HEK293T (cell line): Measurements from ENCODE around the gene CDC42BPG.

ENCODE experiments used
- CTCF ChIA-PET: fragments of 350-600 bp; formaldehyde crosslinking; extraction: SDS; loops from one replicate; lab custom pipeline; 2021; ENCODE audit warnings: antibody characterized with exemption, inconsistent platforms; lab: Yijun Ruan, JAX
- POLR2A ChIA-PET: fragments of 350-600 bp; formaldehyde crosslinking; extraction: SDS; loops from one replicate; lab custom pipeline; 2020; ENCODE audit warnings: antibody characterized with exemption, inconsistent platforms; lab: Yijun Ruan, JAX
- DNase-seq: peaks from one replicate; pipeline ENCODE4 v3.0.0; 2012; ENCODE audit warnings: mixed read lengths; ENCODE audit errors: extremely low spot score
- ARNT ChIP-seq: fragments of 450-650 bp; IDR thresholded peaks from 2 replicates; pipeline ENCODE4 v1.6.1; 2017; ENCODE audit warnings: mild to moderate bottlenecking
- BHLHE40 ChIP-seq: fragments of 450-650 bp; IDR thresholded peaks from 2 replicates; pipeline ENCODE4 v1.6.1; 2016; ENCODE audit warnings: mild to moderate bottlenecking, moderate library complexity, borderline replicate concordance
- CTBP1 ChIP-seq: fragments of 450-650 bp; IDR thresholded peaks from 2 replicates; pipeline ENCODE4 v1.6.1; 2016; ENCODE audit warnings: borderline replicate concordance
- ELF4 ChIP-seq: fragments of 450-650 bp; IDR thresholded peaks from 2 replicates; pipeline ENCODE4 v1.6.1; 2017; ENCODE audit warnings: antibody characterized with exemption
- FOXA1 ChIP-seq: fragments of 450-650 bp; IDR thresholded peaks from 2 replicates; pipeline ENCODE4 v1.6.1; 2016; ENCODE audit warnings: mild to moderate bottlenecking
- FOXK2 ChIP-seq: fragments of 450-650 bp; IDR thresholded peaks from 2 replicates; pipeline ENCODE4 v1.6.1; 2016; ENCODE audit warnings: mild to moderate bottlenecking
- FOXM1 ChIP-seq: fragments of 450-650 bp; IDR thresholded peaks from 2 replicates; pipeline ENCODE4 v1.6.1; 2017; ENCODE audit warnings: mild to moderate bottlenecking, borderline replicate concordance
- HDGF ChIP-seq: fragments of 450-650 bp; IDR thresholded peaks from 2 replicates; pipeline ENCODE4 v1.6.1; 2017; ENCODE audit warnings: antibody characterized with exemption, borderline replicate concordance
- L3MBTL2 ChIP-seq: fragments of 450-650 bp; conservative IDR thresholded peaks from 2 replicates; pipeline ENCODE4 v1.6.1; 2016; ENCODE audit warnings: mild to moderate bottlenecking
- LEF1 ChIP-seq: fragments of 450-650 bp; IDR thresholded peaks from 2 replicates; pipeline ENCODE4 v1.6.1; 2017; ENCODE audit warnings: mild to moderate bottlenecking, borderline replicate concordance
- NFRKB ChIP-seq: fragments of 450-650 bp; IDR thresholded peaks from 2 replicates; pipeline ENCODE4 v1.6.1; 2016; ENCODE audit warnings: mild to moderate bottlenecking, moderate library complexity
- PKNOX1 ChIP-seq: fragments of 450-650 bp; IDR thresholded peaks from 2 replicates; pipeline ENCODE4 v1.6.1; 2016
- SP1 ChIP-seq: fragments of 450-650 bp; IDR thresholded peaks from 2 replicates; pipeline ENCODE4 v1.6.1; 2017
- SUZ12 ChIP-seq: fragments of 450-650 bp; IDR thresholded peaks from 2 replicates; pipeline ENCODE4 v1.6.1; 2016; ENCODE audit warnings: mild to moderate bottlenecking
- TARDBP ChIP-seq: fragments of 450-650 bp; IDR thresholded peaks from 2 replicates; pipeline ENCODE4 v1.6.1; 2016
- ZNF384 ChIP-seq: fragments of 450-650 bp; IDR thresholded peaks from 2 replicates; pipeline ENCODE4 v1.6.1; 2016

The CDC42BPG gene

GRCh38 chr11:64858467-64859263, 14.2 kb upstream of the CDC42BPG start:
- CTCF ChIA-PET = interaction anchor here (1.3 kb wide), 1 partner anchor 12 kb away, joined by 4 read pairs; no protein-coding TSS in a partner anchor
- POLR2A ChIA-PET = no interaction called here
- TF ChIP-seq BHLHE40 = no peak
- TF ChIP-seq FOXM1 = no peak
- TF ChIP-seq PKNOX1 = no peak
- TF ChIP-seq SP1 = no peak
- TF ChIP-seq TARDBP = no peak
- DNase-seq = no peak

GRCh38 chr11:64857485-64857884, 13.0 kb upstream of the CDC42BPG start:
- POLR2A ChIA-PET = no interaction called here
- CTCF ChIA-PET = no interaction called here
- TF ChIP-seq FOXA1 (no peak), ARNT (no peak), FOXK2 (no peak)
- DNase-seq = no peak

- DNase-seq = no peak
- ChIA-PET CTCF (interaction anchor here (0.7 to 1.1 kb wide), 2 partner anchors 8 to 19 kb away, joined by 3 to 4 read pairs; no protein-coding TSS in a partner anchor), POLR2A (interaction anchor here (1.6 kb wide), 1 partner anchor 13 kb away, joined by 5 read pairs; no protein-coding TSS in a partner anchor)
- TF ChIP-seq HDGF (no peak), LEF1 (no peak), L3MBTL2 (no peak), ELF4 (no peak), PKNOX1 (no peak), SUZ12 (no peak), BHLHE40 (no peak), CTBP1 (no peak), NFRKB (no peak), FOXM1 (no peak), TARDBP (no peak), SP1 (no peak), FOXK2 (no peak), FOXA1 (no peak), ZNF384 (no peak)
Measured at GRCh38 chr11:64856382-64857227, 12.2 kb upstream of the CDC42BPG start.

GRCh38 chr11:64855596-64856304, 11.3 kb upstream of the CDC42BPG start:
- TF ChIP-seq LEF1 (no peak), ARNT (no peak), SUZ12 (no peak), ELF4 (no peak), TARDBP (no peak), BHLHE40 (no peak), NFRKB (no peak), PKNOX1 (no peak), FOXK2 (no peak), L3MBTL2 (no peak), SP1 (no peak), FOXA1 (no peak), HDGF (no peak), ZNF384 (no peak)
- DNase-seq = no peak
- CTCF ChIA-PET = interaction anchor here (0.7 to 1.7 kb wide), 4 partner anchors 9 to 32 kb away, joined by 3 to 4 read pairs (median 4); no protein-coding TSS in a partner anchor
- POLR2A ChIA-PET = interaction anchor here (0.8 to 1.6 kb wide), 2 partner anchors 12 to 406 kb away, joined by 3 to 5 read pairs; partner anchors contain the start of gene POLA2

- CTCF ChIA-PET = interaction anchor here (0.6 to 1.7 kb wide), 5 partner anchors 8 to 33 kb away, joined by 3 to 4 read pairs (median 3); no protein-coding TSS in a partner anchor
- no peak for DNase-seq
- TF ChIP-seq L3MBTL2 (no peak), TARDBP (no peak), PKNOX1 (no peak), NFRKB (no peak), FOXM1 (no peak), FOXK2 (no peak), ELF4 (no peak)
- POLR2A ChIA-PET = interaction anchor here (0.8 to 1.6 kb wide), 2 partner anchors 11 to 407 kb away, joined by 3 to 5 read pairs; partner anchors contain the start of gene POLA2
Measured at GRCh38 chr11:64854534-64855502, 10.4 kb upstream of the CDC42BPG start.
